WI38 (cell line): ENCODE measurements around the gene RGPD3.

Experiments
- H3K4me3 ChIP-seq: 2 replicates; pipeline ENCODE4 v1.5.1; 2011; ENCODE audit warnings: low read depth, mild to moderate bottlenecking, control low read depth, low read length
- CTCF ChIP-seq: IDR thresholded peaks from 2 replicates; pipeline ENCODE4 v1.5.1; 2012; ENCODE audit warnings: low read depth, mild to moderate bottlenecking, control low read depth, low read length

The RGPD3 gene

GRCh38 chr2:106353676-106354075, 114.5 kb downstream of the RGPD3 start:
- no peak overlapping the region for H3K4me3 ChIP-seq
- no peak for TF ChIP-seq CTCF

GRCh38 chr2:106350980-106351379, 117.2 kb downstream of the RGPD3 start:
- TF ChIP-seq CTCF: no peak
- H3K4me3 ChIP-seq: no peak overlapping the region

GRCh38 chr2:106344302-106344701, 123.9 kb downstream of the RGPD3 start:
- H3K4me3 ChIP-seq: no peak overlapping the region
- no peak for TF ChIP-seq CTCF

- no peak for TF ChIP-seq CTCF
- H3K4me3 ChIP-seq: no peak overlapping the region
Measured at GRCh38 chr2:106343274-106343673, 124.9 kb downstream of the RGPD3 start.

GRCh38 chr2:106342831-106343251, 125.4 kb downstream of the RGPD3 start:
- TF ChIP-seq CTCF: no peak
- no peak overlapping the region for H3K4me3 ChIP-seq

GRCh38 chr2:106341666-106342065, 126.5 kb downstream of the RGPD3 start:
- H3K4me3 ChIP-seq: no peak overlapping the region
- no peak for TF ChIP-seq CTCF
